OCI-LY7 (cell line): ENCODE measurements around the gene SYNJ1.

Source experiments
- CTCF ChIP-seq: fragments of 200-600 bp; sonication (generic); conservative IDR thresholded peaks from 2 replicates; pipeline ENCODE4 v1.5.1; 2014; ENCODE audit warnings: mild to moderate bottlenecking, antibody characterized with exemption, low read length, moderate library complexity, mixed read lengths
- EZH2phosphoT487 ChIP-seq: fragments of 200-600 bp; sonication (generic); IDR thresholded peaks from 2 replicates; pipeline ENCODE4 v1.6.1; 2018; ENCODE audit warnings: low read depth, borderline replicate concordance, mild to moderate bottlenecking, mixed run types, antibody characterized with exemption, low read length, moderate library complexity, mixed read lengths

GRCh38 chr21:32605469-32605868 lies 122.3 kb downstream of the SYNJ1 start:
- TF ChIP-seq CTCF: no peak
- TF ChIP-seq EZH2phosphoT487: no peak
